Fibroblast of peridontal ligament (primary cell): ENCODE measurements around the gene IFNA17.
"Not testable (repeated sequence)": the region's sequence is repeated elsewhere in the genome, so short reads cannot be mapped to it uniquely, and the experiment has no call there.

ENCODE experiments used
- DNase-seq: peaks from one replicate; pipeline ENCODE4 v3.0.0-alpha.2; 2010; ENCODE audit errors: extremely low read depth

The IFNA17 gene

GRCh38 chr9:21228122-21228521, at the start of gene IFNA17:
TSS of gene IFNA17 (minus strand) at chr9:21228222. CDS start at chr9:21228173, 49 bp downstream.
- DNase-seq = no peak

GRCh38 chr9:21268347-21268657, 40.3 kb upstream of the IFNA17 start:
- DNase-seq = no peak

- no peak for DNase-seq
These were observed 39.7 kb upstream of the IFNA17 start for GRCh38 chr9:21267485-21268346.

- no peak for DNase-seq
These were observed 38.9 kb upstream of the IFNA17 start for GRCh38 chr9:21266733-21267484.

GRCh38 chr9:21265421-21266189, 37.6 kb upstream of the IFNA17 start:
- DNase-seq = no peak

- DNase-seq = no peak
These were observed 27.7 kb upstream of the IFNA17 start for GRCh38 chr9:21255538-21256212.

GRCh38 chr9:21252721-21253547, 24.9 kb upstream of the IFNA17 start:
- peak; percentile 34 for DNase-seq

- DNase-seq = no peak
These were observed 23.6 kb upstream of the IFNA17 start for GRCh38 chr9:21251638-21252037.

- no peak for DNase-seq
These were observed 23.2 kb upstream of the IFNA17 start for GRCh38 chr9:21251190-21251589.

GRCh38 chr9:21244836-21245235, 16.8 kb upstream of the IFNA17 start:
- DNase-seq = no peak

- no peak for DNase-seq
These were observed 11.9 kb upstream of the IFNA17 start, which contains the start of gene IFNA14 for GRCh38 chr9:21239911-21240310. TSS of gene IFNA14 (minus strand) at chr9:21240005. CDS start at chr9:21239935, 70 bp downstream.

- not testable (repeated sequence) for DNase-seq
These were observed 8.3 kb upstream of the IFNA17 start for GRCh38 chr9:21236360-21236714.

GRCh38 chr9:21235468-21236359, 7.7 kb upstream of the IFNA17 start:
- peak; percentile 58 for DNase-seq

- DNase-seq = no peak
These were observed 6.2 kb upstream of the IFNA17 start for GRCh38 chr9:21234153-21234687.

GRCh38 chr9:21233258-21233657, 5.2 kb upstream of the IFNA17 start:
- no peak for DNase-seq

- DNase-seq = not testable (repeated sequence)
These were observed 10.8 kb downstream of the IFNA17 start, which contains the start of gene IFNA16 for GRCh38 chr9:21217211-21217610. TSS of gene IFNA16 (minus strand) at chr9:21217311. CDS start at chr9:21217305, 6 bp downstream.

GRCh38 chr9:21213411-21214326, 14.4 kb downstream of the IFNA17 start:
- DNase-seq = peak; percentile 8

GRCh38 chr9:21212160-21212559, 15.9 kb downstream of the IFNA17 start:
- not testable (repeated sequence) for DNase-seq
